HG03457 (cell line): ENCODE measurements around the gene OXT.
"Not testable (repeated sequence)": the region's sequence is repeated elsewhere in the genome, so short reads cannot be mapped to it uniquely, and the experiment has no call there.

Experiments
- ATAC-seq: cut with Tn5 transposase; IDR thresholded peaks from one replicate; pipeline ENCODE4 v1.9.1; 2021; ENCODE audit warnings: moderate number of reproducible peaks; ENCODE audit not compliant: unreplicated experiment

OXT gene

GRCh38 chr20:3109350-3110302 lies 38.2 kb downstream of the OXT start:
- ATAC-seq = no peak

GRCh38 chr20:3111507-3111906 lies 40.1 kb downstream of the OXT start:
- ATAC-seq = no peak

GRCh38 chr20:3111995-3112394 lies 40.6 kb downstream of the OXT start:
- ATAC-seq = no peak

- no peak for ATAC-seq
Observed at GRCh38 chr20:3115190-3116107, 44.0 kb downstream of the OXT start.

GRCh38 chr20:3116341-3116740 lies 44.9 kb downstream of the OXT start:
- no peak for ATAC-seq

GRCh38 chr20:3117839-3118379 lies 46.5 kb downstream of the OXT start:
- not testable (repeated sequence) for ATAC-seq

- no peak for ATAC-seq
Observed at GRCh38 chr20:3119044-3119443, 47.6 kb downstream of the OXT start.

- no peak for ATAC-seq
Observed at GRCh38 chr20:3121271-3121911, 50.0 kb downstream of the OXT start.
